Activated T-cell treated with anti-CD3 and anti-CD28 coated beads for 4 hours (primary cell): ENCODE data around the gene ACTN3.
"Not testable (repeated sequence)": the region's sequence is repeated elsewhere in the genome, so short reads cannot be mapped to it uniquely, and the experiment has no call there.

Source experiments
- DNase-seq: peaks from one replicate; pipeline ENCODE4 v3.0.0-alpha.2; 2020

Gene ACTN3

DNA sequence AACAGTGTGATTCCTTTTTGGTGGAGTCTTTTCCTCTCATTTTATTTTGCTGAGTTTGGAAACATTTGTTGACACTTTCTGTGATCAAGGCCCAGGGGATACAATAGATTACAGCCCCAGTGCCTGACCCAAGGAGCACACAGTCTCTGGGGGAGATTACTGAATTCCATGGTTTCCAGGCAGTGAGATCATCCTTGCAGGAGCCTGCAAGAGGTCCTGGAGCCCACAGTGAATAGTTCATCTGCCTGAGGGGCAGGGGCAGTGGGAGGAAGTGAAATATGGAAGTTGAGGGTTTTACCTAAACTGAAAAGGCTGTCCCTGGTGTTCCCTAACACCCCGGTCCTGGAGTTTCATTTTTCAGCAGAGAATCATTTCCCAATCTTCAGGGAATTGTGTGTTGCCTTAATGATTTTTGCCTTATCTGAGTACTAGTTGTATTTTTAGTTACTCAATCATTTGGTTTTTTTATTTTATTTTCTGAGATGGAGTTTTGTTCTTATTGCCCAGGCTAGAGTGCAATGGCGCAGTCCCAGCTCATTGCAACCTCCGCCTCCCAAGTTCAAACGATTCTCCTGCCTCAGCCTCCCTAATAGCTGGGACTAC, 54.0 kb downstream of the ACTN3 start:
- no peak for DNase-seq

DNA sequence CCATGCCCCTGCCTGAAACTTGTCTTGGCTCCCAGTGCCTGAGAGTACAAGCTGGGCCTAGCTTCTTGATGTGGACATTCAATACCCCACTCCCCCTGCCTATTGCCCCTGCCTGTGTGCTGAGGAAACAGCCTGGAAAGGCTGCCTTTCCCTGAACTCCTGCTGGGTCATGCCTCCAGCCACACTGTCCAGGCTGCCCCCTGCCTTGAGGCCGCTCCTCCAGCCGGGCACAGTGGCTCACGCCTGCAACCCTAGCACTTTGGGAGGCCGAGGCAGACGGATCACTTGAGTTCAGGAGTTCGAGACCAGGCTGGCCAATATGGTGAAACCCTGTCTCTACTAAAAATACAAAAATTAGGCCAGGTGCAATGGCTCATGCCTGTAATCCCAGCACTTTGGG, 56.4 kb downstream of the ACTN3 start:
- no peak for DNase-seq

DNA sequence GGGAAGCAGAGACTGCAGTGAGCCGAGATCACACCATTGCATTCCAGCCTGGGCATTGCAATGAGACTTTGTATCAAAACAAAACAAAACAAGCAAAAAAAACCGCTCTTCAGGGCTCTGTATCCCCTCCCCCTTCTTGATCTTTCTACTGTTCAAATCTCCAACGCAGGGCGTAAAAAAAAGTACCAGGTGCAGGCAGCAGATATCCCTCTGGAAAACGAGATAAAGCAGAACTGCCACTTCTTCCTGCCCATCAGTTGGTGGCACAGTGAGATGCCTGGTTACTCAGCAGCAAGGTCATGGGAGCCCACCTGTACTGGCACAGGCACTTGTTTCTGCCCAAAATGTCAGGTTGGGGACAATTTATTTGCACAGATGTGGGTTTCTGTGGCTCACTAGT, 57.5 kb downstream of the ACTN3 start:
- no peak for DNase-seq

DNA sequence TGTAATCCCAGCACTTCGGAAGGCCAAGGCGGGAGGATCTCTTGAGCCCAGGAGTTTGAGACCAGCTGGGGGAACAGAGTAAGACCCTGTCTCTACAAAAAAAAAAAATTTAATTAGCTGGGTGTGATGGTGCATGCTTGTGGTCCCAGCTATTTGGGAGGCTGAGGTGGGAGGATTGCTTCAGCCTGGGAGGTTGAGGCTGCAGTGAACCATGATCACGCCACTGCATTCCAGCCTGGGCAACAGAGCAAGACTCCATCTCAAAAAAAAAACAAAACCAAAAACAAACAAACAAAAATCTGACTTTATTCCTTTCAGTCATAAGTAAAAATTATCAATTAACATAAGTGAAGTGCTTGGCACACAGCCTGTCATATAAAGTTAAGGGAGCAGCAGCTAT, 59.9 kb downstream of the ACTN3 start:
- DNase-seq: not testable (repeated sequence)

DNA sequence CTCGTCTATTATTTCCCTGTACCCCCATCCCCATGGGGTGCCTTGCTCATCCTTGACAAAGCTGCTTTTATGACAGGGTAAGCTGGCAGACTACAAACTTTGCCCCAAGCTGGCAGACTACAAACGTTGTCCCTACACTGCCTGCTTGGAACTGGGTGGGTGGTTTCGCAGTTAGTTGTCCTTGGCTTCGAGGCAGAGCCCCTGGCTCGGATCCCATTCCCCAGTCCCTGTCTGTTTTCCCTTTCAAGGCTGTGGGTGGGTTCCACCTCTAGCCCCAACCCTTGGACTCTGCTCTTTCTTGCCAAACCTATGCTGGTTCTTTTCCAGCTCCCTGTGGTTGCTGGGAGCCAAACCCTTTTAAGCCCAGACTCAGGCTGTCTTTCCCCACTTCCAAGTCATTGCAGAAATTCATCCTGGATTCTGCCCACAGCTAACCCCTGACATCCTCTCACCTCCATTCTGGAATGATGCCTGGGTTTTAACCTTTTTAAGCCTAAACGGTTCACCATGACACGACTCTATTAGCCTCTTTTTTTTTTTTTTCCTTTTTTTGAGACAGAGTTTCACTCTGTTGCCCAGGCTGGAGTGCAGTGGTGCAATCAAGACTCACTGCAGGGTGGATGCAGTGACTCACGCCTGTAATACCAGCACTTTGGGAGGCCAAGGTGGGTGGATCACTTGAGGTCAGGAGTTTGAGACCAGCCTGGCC, 60.6 kb downstream of the ACTN3 start:
- DNase-seq: no peak

DNA sequence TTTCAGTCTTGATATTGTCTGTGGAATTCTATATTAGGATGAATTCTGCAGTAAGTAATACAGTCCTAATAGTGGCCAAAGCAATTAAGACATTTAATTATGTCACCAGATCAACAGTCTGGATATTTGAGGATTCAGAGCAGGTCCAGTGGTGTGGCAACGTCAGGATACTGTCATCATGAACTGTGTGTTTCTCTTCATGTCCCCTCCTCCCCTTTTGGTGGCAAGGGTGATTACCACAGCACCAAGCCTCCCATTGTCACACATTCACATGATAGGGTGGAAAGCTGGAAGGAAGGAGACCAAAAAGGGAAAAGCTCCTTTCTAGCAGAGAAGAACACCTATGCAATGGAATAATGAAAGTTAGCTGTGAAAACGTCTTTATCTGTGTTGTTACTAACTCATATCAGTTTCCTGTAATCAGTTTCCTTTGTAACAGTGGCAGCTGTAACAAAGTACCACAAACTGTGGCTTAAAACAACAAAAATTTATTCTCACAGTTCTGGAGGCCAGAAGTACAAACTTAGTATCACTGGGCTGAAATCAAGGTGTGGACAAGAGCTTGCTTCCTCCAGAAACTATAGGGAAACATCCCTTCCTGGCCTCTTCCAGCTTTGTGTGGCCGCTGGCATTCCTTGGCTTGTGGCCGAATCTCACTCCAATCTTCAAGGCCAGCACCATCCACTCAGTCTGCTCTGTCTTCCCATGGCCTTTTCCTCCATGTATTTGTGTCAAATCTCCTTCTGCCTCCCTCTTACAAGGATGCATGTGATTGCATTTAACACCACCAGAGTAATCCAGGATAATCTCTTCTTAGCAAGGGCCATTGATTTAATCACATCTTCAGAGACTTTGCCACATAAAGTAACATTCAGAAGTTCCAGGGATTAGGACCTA, 63.3 kb downstream of the ACTN3 start:
- no peak for DNase-seq

DNA sequence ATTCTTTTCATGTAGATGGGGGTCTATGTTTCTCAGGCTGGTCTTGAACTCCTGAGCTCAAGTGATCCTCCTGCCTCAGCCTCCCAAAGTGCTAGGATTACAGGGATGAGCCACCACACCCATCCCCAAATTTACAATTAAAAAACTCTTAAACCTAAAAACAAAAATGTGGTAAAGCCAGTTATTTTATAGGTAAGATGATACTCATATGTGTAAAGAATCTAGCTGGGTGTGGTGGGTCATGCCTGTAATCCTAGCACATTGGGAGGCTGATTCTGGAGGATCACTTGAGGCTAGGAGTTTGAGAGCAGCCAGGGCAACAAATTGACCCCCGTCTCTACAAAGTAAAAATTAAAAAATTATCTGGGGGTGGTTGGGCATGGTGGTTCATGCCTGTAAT, 65.8 kb downstream of the ACTN3 start:
- no peak for DNase-seq
